Measurements from ENCODE around the gene LCE2A.

- TF ChIP-seq EZH2phosphoT487 (IDR thresholded peaks at IDR 0.05; ENCODE audit: insufficient read depth, low read depth) (no peak), EZH2 (IDR thresholded peaks at IDR 0.05; ENCODE audit: insufficient read depth, poor library complexity, severe bottlenecking) (no peak)
These were observed 40.5 kb upstream of the LCE2A start for GRCh38 chr1:152657677-152658076.
